SU-DHL-6 (cell line): Measurements from ENCODE around the gene APOL2.

Experiments
- H2AFZ ChIP-seq: fragments of 200-600 bp; sonication (generic); 2 replicates; pipeline ENCODE4 v1.6.1; 2014; ENCODE audit warnings: low read depth, mild to moderate bottlenecking, moderate library complexity, mixed read lengths, antibody characterized with exemption, low read length; ENCODE audit not compliant: severe bottlenecking
- H3F3A ChIP-seq: fragments of 200-600 bp; shearing (Covaris generic); 2 replicates; pipeline ENCODE4 v1.6.0; 2016; ENCODE audit warnings: antibody characterized with exemption, mild to moderate bottlenecking; ENCODE audit not compliant: insufficient read depth
- H3K27ac ChIP-seq: fragments of 200-600 bp; sonication (generic); 2 replicates; pipeline ENCODE4 v1.5.1; 2016; ENCODE audit warnings: low read depth, mild to moderate bottlenecking, low read length, moderate library complexity, mixed read lengths
- H3K27me3 ChIP-seq: fragments of 200-600 bp; sonication (generic), shearing (Covaris generic); 2 replicates; pipeline ENCODE4 v1.6.0; 2014; ENCODE audit warnings: mild to moderate bottlenecking, low read length
- H3K36me3 ChIP-seq: fragments of 200-600 bp; sonication (generic); 2 replicates; pipeline ENCODE4 v1.6.1; 2014; ENCODE audit warnings: mild to moderate bottlenecking, low read length, mixed read lengths
- H3K4me2 ChIP-seq: fragments of 300-600, 200-600 bp; shearing (Covaris generic), sonication (generic); 2 replicates; pipeline ENCODE4 v1.6.0; 2014; ENCODE audit warnings: low read length, low read depth, mild to moderate bottlenecking; ENCODE audit not compliant: poor library complexity, severe bottlenecking
- H3K4me3 ChIP-seq: fragments of 200-600 bp; sonication (generic); 2 replicates; pipeline ENCODE4 v1.5.1; 2014; ENCODE audit warnings: antibody characterized with exemption, low read length, mild to moderate bottlenecking, mixed read lengths; ENCODE audit not compliant: insufficient read depth, poor library complexity, severe bottlenecking
- H3K79me2 ChIP-seq: fragments of 200-600 bp; sonication (generic); 2 replicates; pipeline ENCODE4 v1.6.1; 2014; ENCODE audit warnings: mild to moderate bottlenecking, low read length, moderate library complexity; ENCODE audit not compliant: insufficient read depth
- H3K9ac ChIP-seq: fragments of 200-600 bp; sonication (generic); 2 replicates; pipeline ENCODE4 v1.7.0; 2014; ENCODE audit warnings: mild to moderate bottlenecking, low read length
- H3K9me2 ChIP-seq: fragments of 200-600 bp; sonication (generic); replicated peaks from 2 replicates; pipeline ENCODE4 v1.6.1; 2014; ENCODE audit warnings: low read length; ENCODE audit not compliant: insufficient read depth
- H3K9me3 ChIP-seq: fragments of 200-600 bp; sonication (generic); 2 replicates; pipeline ENCODE4 v1.6.1; 2014; ENCODE audit warnings: low read length, mixed read lengths; ENCODE audit not compliant: insufficient read depth
- H4K20me1 ChIP-seq: fragments of 200-600 bp; sonication (generic); 2 replicates; pipeline ENCODE4 v1.6.1; 2014; ENCODE audit warnings: low read depth, mild to moderate bottlenecking, antibody characterized with exemption, low read length, moderate library complexity, mixed read lengths
- EZH2phosphoT487 ChIP-seq: fragments of 200-600 bp; sonication (generic), shearing (Covaris generic); conservative IDR thresholded peaks from 2 replicates; pipeline ENCODE4 v1.6.1; 2018; ENCODE audit warnings: mild to moderate bottlenecking, antibody characterized with exemption, low read length, moderate library complexity, mixed read lengths
- TF ChIP-seq, protein P1 (sequence below): fragments of 200-600 bp; sonication (generic); IDR thresholded peaks from one replicate; pipeline ENCODE4 v1.5.1; 2017; ENCODE audit warnings: antibody characterized with exemption, mild to moderate bottlenecking, low read length, moderate library complexity; ENCODE audit not compliant: insufficient read depth, poor library complexity, severe bottlenecking

Gene APOL2

DNA sequence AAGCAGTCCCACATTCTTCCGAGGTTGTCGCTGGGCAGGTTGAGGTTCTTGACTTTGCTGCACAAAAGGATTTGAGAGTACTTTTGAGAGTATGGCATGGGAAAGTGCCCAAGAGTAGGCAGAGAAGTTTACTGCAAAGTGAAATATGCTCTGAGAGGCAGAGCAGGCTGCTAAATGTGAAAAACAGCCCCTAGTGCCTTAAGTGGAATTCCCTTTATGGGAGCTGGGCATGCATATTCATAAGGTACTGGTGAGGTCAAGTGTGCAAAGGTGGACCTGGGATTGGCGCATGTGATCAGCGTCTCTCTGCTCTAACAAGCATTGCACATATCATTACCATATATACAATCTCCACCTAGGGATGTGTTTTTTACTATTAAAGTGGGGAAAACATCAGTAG, 25.7 kb downstream of the APOL2 start:
- no peak overlapping the region for H3K27ac ChIP-seq
- TF ChIP-seq, protein P1, sequence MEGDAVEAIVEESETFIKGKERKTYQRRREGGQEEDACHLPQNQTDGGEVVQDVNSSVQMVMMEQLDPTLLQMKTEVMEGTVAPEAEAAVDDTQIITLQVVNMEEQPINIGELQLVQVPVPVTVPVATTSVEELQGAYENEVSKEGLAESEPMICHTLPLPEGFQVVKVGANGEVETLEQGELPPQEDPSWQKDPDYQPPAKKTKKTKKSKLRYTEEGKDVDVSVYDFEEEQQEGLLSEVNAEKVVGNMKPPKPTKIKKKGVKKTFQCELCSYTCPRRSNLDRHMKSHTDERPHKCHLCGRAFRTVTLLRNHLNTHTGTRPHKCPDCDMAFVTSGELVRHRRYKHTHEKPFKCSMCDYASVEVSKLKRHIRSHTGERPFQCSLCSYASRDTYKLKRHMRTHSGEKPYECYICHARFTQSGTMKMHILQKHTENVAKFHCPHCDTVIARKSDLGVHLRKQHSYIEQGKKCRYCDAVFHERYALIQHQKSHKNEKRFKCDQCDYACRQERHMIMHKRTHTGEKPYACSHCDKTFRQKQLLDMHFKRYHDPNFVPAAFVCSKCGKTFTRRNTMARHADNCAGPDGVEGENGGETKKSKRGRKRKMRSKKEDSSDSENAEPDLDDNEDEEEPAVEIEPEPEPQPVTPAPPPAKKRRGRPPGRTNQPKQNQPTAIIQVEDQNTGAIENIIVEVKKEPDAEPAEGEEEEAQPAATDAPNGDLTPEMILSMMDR, result no peak
- no peak for TF ChIP-seq EZH2phosphoT487
- no peak overlapping the region for H2AFZ ChIP-seq

GRCh38 chr22:36212901-36213300, 26.4 kb downstream of the APOL2 start:
- H3K4me2 ChIP-seq, result no peak overlapping the region
- TF ChIP-seq, protein P1, result no peak
- TF ChIP-seq EZH2phosphoT487, result no peak

More for the DNA sequence above, 25.7 kb downstream of the APOL2 start:
- H3K9me2 ChIP-seq, result no peaks in the 10 kb centered on the region
- no peaks in the 10 kb centered on the region for H3F3A ChIP-seq
- H3K4me3 ChIP-seq, result no peak overlapping the region
- H3K4me2 ChIP-seq, result no peak overlapping the region
- no peaks in the 10 kb centered on the region for H3K27me3 ChIP-seq
- no peaks in the 10 kb centered on the region for H4K20me1 ChIP-seq
- no peak overlapping the region for H3K9ac ChIP-seq
- no peaks in the 10 kb centered on the region for H3K79me2 ChIP-seq
- H3K36me3 ChIP-seq, result no peaks in the 10 kb centered on the region
- H3K9me3 ChIP-seq, result no peaks in the 10 kb centered on the region

DNA sequence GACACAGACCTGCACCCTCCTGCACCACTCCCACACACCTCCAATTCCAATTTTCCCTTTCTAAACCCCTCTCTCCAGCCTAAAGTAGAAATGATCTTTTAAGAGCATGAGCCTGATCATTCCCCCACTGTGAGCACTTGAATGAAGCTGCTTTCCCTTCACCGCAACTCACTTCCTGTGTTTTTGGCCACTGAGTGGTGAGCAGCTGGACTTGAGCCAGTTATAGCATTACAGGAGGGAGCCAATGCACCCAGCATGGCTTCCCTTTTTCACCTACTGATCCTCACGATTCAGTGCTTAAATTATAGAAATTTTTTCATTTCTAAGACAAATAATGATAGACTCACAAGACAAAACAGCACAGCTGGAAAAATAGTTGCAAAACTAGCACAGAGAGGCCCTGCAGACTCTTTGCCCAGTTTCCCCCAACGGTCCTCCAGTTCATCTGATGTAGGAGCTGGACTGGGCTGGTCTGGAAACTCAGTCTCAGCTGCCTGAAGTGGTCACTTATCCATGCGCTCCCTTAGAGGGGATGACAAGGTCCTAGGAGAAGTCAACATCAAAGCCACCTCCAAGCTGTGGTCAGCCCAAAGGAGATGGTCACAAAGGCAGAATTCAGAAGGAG, 28.0 kb downstream of the APOL2 start:
- Histone ChIP-seq H3K4me3 (no peak overlapping the region), H3K9me2 (no peaks in the 10 kb centered on the region), H3K79me2 (no peaks in the 10 kb centered on the region), H2AFZ (no peak overlapping the region), H3K27me3 (no peaks in the 10 kb centered on the region), H3K9me3 (no peaks in the 10 kb centered on the region), H3K27ac (no peak overlapping the region), H4K20me1 (no peaks in the 10 kb centered on the region), H3F3A (no peaks in the 10 kb centered on the region), H3K9ac (no peak overlapping the region), H3K36me3 (no peaks in the 10 kb centered on the region), H3K4me2 (no peak overlapping the region)
- no peak for TF ChIP-seq EZH2phosphoT487
- TF ChIP-seq, protein P1, result no peak

More at GRCh38 chr22:36212901-36213300, 26.4 kb downstream of the APOL2 start:
- no peaks in the 10 kb centered on the region for H3K9me3 ChIP-seq
- no peaks in the 10 kb centered on the region for H3K27me3 ChIP-seq
- no peak overlapping the region for H3K4me3 ChIP-seq
- no peaks in the 10 kb centered on the region for H3F3A ChIP-seq
- no peaks in the 10 kb centered on the region for H3K9me2 ChIP-seq
- H3K9ac ChIP-seq, result no peak overlapping the region
- H3K36me3 ChIP-seq, result no peaks in the 10 kb centered on the region
- H2AFZ ChIP-seq, result no peak overlapping the region
- H3K79me2 ChIP-seq, result no peaks in the 10 kb centered on the region
- H4K20me1 ChIP-seq, result no peaks in the 10 kb centered on the region
- no peak overlapping the region for H3K27ac ChIP-seq
